NCI-H2081 (cell line): Measurements from ENCODE around the gene SLC2A13.
A peak's percentile ranks its signal among the peaks of the same experiment; 100 is the strongest.
"Not testable (repeated sequence)": the region's sequence is repeated elsewhere in the genome, so short reads cannot be mapped to it uniquely, and the experiment has no call there.

Experiments used
- DNase-seq, 2 experiments: peaks; one replicate each; lab custom pipeline; 2025; lab: John Stamatoyannopoulos, UW

Gene SLC2A13

DNA sequence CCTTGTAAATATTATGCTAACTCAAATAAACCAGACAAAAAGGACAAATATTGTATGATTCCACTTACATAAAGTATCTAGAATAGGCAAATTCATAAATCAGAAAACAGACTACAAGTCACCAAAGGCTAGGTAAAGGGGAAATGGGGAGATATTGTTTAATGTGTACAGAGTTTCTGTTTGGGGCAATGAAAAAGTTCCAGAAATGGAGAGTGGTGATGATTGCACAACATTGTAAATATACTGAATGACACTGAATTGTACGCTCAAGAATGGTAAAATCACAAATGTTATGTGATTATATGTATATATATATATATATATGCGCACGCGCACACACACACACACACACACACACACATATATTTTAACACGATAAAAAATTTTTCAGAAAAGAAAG, 182.5 kb downstream of the SLC2A13 start:
- no peak for DNase-seq

DNA sequence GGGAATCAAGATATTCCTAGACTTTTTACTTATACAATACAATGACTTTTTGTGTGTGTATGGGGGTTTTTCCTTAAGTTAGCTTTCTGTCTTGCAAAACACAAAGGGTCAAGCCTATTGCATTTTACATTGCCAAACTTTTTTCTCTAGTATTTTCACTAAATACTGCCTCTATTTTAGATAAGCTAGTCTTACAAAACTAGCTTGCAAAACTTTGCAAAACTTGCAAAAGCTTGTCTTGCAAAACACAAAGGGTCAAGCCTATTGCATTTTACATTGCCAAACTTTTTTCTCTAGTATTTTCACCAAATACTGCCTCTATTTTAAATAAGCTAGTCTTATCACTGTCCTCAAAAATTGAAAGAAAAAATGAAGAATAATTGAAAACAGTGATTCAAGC, 183.3 kb downstream of the SLC2A13 start:
- DNase-seq: not testable (repeated sequence)

DNA sequence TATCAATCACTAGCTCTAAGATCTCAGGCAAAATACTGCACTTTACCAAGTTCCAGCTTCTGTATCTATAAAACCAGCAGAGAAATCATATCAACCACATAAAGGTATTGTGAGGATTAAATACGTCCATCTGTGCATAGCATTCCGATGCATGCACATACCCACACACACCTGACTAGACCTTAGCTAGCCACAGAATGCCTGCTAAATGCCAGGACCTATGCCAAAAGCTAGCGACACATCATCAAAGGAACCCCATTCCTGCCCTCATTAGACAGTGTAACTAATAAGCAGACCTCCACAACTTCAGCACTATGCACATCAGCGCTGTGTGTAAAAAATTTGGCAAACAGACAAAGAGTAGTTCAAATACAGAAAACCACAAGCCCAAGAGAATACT, 185.2 kb downstream of the SLC2A13 start:
- no peak for DNase-seq

DNA sequence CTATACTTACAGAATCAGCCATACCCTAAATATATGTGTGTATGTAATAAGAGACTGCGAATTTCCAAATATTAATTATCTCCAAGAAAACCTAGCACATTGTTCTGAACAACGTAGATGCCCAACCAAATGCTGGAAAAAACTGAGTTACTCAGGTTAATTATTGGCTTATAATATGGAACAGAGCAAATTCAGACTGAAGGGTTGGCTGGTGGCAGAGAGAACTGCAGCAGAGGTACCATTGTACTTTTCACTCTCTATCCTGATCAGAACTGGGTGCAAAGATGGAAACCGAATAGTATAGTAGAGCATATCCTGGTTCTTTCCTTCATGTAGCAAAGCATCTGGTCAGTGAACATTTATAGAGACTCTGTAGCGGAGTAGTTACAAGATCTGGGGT, 185.7 kb downstream of the SLC2A13 start:
- no peak for DNase-seq

DNA sequence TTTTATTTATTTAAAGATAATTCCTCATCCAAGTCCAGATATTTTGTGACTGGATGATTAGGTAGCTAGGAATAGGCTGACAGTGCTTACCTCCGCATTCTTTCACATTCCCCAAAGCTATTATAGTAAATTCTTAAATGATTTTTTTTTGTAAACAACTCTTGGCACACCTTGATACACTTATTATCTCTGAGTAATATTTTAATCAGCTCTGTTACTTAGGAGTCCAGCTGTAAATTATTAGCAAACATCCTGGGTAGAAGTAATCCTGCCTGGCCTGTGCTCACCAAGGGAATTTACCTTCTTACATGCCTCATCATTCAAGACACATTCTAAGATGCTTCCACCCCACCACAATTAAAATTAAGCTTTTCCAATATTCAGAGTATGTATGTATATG, 186.1 kb downstream of the SLC2A13 start:
- no peak for DNase-seq

DNA sequence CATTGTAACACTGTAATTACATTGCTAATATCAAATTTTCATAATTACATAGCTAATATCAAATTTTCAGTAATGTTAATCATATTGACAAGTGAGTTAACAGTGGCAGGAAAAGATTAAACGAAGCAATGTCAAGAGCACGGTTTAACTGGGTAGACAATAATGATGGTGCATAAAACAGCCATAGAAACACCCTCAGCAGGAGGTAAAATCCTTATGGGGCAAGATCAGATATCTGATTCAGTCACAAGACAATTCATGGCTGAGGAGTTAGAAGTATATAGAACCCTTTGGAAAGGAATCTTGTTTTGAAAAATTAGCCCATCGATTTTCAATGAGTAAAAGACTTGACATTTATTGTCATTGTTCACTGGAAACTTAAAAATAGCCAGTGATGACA, 190.6 kb downstream of the SLC2A13 start:
- DNase-seq: no peak

DNA sequence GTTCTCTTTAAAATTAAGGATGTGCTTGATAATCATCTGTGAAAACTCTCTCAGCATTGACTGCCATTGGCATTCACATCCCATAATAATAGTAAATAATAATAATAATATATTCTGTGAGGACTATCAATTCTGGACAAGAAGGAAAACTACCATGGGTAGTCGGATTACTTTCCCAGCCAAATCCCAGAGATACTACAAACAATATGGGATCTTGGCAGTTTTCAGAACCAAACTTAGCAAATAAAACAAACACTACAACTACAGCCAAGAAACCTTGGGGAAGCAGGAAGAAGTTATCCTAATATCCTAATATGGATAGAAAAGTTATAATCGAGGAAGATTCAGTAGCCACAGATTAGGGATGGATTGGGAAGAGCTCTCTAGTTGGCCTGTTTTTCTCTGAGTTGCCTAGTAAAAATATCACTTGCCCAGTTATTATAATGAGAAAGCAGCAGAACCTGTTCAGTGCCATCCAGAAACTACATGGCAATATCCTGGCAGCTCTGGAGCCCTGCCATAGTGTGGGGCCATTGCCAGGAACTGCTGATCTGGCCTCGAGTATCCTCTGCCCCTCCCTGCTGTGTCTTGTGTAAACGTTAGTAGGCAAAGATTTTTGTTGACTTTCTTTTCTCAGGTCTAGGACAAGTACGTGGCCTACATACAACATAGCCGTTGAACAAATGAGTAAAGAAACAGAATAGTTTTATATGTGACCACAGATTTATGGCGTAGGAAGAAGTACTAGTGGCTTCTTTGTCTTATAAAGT, 193.5 kb downstream of the SLC2A13 start:
- peak in 1 of 2 experiments; percentile 32 for DNase-seq

DNA sequence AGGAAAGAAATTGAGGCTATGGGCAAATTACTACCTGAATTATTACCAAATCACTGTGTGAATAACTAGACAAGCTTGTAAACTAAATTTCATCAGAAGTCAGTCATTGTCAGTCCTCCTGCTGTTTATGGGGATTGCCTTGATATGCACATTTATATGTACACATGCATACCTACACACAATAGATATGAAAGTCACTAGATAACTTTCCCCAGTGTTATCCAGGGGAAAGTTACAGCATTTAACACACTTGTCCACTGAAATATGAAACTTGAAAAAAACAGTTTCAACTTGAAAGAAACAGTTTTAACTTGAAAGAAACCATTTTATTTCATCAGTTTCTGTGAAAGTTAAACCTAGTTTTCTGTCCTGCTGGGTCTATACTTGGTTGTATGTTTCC, 199.6 kb downstream of the SLC2A13 start:
- no peak for DNase-seq

DNA sequence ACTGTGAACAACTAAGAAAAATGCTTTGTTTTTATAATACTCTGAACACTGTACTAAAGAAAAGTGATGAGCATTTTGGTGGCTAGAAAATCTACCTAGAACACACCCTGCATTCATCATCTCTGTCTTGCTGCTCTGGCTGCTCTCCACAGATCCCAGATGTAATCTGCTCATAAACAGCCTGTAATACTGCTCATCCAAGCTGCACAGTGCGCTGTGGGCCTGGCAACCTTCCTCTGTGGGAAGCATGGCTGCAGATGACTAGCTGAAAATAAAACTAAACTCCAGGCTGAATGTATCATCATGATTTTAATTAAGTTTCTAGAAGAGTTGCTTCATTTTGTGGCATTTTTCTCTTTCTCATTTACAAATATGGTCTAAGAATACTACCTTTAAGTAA, 200.7 kb downstream of the SLC2A13 start:
- DNase-seq: peak in 1 of 2 experiments; percentile 1

DNA sequence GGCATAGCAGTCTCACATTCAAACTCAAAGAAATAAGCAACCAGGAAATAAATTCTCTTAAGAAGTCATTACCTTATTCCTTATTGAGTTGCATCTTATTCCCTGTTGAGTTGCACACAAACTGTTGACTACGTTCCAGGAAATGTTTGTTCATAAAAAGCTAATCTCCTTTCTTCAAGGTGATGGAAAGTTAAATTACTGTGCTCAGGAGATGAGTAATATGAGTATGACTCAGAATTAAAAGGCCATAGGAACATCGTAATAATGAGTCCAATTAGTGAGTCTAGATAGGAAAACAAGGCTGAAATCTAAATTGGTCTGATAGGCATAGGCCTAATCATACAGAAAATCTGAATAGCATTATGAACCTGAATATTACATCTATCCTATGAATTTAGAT, 203.1 kb downstream of the SLC2A13 start:
- no peak for DNase-seq

DNA sequence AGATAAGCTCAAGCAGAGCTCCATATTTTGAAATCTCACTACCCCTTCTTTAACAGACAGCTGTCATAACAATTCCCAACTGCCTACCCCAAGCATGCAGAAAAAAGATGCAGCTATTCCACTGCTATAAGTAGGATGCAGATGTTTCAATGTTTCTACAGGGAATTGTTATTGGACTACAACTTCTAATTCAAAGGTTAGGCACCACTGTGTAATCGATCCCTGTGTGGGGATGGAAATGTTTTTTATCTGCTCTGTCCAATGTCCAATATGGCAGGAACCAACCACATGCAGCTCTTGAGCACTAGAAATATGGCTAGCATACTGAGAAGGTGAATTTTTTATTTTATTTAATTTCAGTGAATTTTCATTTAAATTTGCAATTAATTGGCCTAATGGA, 208.6 kb downstream of the SLC2A13 start:
- no peak for DNase-seq

DNA sequence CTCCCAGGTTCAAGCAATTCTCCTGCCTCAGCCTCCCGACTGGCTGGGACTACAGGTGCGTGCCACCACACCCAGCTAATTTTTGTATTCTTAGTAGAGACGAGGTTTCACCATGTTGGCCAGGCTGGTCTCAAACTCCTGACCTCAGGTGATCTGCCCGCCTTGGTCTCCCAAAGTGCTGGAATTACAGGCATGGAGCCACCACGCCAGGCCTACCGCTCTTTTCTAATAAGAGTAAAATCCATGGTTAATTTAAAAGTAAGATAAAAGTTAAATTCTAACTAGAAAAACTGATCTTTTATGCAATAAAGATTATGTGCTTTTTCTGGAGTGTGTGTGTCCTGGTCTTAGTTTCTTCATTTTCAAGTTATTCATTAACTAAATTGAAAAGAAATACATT, 212.5 kb downstream of the SLC2A13 start:
- DNase-seq: not testable (repeated sequence)

DNA sequence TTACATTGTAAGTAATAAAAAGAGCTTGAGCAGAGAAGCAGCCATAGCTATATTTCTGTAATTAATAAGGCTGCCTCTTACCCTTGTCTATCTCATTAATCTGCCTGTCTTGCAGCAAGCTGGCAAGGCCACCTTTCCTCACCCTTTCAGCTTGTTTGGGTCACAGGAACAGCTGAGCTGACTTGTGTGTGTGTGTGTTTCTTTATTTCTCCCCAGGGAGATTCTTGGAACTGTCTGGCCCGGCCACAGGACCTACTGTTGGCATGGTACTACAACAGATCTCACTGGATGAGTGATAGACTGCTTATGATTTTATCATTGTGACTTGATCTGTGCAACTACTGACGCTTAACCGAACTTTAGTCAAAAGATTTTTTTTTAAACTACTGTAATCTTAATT, 213.7 kb downstream of the SLC2A13 start:
- no peak for DNase-seq

DNA sequence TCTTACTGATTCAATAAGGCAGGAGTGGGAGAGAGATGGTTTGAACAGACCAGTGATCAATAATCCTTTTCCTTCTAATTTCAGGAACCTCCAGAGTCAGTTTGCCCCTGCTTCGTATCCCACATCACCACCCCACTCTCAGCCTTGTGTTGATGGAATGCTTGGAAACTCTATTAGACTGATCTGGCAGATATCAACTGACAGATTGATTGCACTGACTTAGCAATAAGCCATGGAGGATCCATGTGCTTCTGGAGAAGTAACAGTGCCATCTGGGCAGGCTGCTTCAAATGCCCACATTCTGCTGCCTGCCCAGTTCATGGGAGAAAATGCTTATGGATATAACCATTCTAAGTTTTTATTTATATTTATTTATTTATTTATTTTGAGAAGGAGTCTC, 218.0 kb downstream of the SLC2A13 start:
- no peak for DNase-seq

DNA sequence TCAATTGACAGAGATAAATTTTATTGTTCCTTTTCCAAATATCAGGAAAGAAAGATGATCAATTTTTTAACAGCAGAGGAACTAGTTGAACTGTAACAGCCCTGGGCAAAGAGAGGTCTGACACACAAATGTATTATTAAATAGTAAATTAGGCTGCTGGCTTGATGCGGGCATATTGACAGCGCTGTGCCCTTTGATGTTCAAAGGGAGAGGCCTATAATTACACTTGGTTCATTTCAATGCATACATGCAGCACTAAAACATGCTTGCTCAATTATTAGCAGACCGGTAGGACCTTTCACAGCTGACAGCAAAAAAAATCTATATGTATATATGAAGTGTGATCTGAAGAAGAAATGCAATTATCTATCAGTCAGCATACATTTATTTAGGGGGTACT, 219.8 kb downstream of the SLC2A13 start:
- no peak for DNase-seq

DNA sequence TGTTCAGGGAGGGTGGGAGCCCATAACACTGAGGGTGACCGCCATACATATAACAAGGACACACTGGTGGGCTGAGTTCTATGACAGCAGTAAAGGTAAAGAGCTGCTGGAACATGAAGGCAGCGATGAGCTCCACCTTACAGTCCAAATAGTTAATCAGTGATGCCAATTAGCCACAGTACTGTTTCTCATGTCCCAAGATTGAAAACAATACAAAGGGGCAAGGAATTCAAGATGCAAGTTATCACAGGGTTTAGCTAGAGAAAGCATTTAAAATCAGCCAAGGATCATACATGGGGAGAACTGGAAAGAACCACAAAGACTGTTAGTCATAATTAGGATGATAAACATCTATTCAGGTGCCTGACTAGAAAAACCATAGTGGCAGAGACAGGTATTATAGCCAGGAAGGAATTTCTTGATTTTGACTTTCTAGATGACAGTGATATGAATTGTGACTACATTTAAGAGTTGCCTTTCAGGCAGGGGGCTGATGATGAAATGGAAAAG, 221.2 kb downstream of the SLC2A13 start:
- DNase-seq: no peak

DNA sequence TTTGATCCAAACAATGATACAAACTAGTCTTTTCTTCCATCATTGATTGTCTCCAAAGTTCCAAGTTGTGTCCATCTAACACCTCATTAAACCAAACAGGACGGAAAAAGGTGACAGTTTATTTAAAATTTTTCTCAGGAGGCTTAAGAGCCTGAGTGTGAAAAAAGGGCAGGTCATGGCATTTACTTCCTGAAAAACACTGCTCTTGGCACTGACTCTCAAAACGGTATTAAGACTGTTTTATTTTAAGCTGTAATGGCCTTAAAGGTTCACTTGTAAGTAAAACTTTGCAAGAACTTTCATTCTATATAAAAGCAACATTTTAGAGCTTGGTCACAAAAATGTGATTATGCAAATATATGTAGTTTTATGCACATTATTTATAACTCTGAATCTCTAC, 222.5 kb downstream of the SLC2A13 start:
- no peak for DNase-seq

DNA sequence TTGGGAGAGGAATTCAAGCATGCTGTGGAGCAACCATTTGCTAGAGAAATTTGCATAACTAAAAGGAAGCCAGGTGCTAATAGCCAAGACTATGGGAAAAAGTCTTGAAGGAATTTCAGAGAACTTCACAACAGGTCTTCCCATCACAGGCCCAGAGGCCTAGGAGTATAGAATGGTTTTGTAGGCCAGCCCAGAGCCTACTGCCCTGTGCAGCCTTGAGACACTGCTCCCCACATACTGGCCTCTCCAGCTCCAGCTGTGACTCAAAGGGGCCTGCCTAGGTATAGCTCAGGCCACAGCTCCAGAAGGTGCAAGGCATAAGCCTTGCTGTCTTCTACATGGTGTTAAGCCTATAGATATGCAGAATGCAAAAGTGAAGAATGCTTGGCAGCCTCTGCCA, 227.1 kb downstream of the SLC2A13 start:
- DNase-seq: no peak

DNA sequence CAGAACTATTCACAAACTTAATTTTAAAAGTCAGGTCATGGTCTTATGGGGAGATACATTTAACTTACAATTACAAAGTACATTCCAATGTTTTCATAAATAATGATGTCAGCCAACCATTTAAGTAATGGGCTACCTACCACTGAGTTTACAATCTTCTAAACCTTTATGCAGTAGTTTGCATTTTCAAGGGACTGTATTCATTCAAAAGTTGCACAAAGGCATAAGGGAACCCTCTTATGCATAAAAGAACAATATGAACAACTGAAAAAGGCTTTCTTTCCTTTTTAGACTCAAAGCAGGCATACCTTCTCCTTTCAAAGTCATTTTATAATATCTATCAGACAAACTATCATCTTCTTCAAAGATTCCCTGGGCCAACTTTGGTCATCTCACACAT, 230.2 kb downstream of the SLC2A13 start:
- no peak for DNase-seq

DNA sequence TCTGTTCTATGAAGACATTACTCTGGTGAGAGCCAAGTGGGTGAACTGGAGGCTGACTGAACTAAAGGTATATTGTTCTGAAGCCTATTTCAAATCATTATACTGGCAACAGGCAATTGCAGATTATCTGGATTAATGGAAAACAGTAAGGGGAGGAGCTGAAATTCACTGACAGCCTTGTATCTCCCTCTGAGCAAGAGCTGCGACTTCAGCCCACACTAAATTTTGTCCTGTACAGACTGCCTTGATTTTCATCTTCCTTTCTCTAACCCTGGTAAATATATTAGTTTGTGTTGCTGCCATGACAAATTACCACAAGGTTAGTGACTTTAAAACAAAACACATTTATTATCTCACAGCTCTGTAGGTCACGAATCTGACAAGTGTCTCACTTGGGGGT, 231.1 kb downstream of the SLC2A13 start:
- no peak for DNase-seq

DNA sequence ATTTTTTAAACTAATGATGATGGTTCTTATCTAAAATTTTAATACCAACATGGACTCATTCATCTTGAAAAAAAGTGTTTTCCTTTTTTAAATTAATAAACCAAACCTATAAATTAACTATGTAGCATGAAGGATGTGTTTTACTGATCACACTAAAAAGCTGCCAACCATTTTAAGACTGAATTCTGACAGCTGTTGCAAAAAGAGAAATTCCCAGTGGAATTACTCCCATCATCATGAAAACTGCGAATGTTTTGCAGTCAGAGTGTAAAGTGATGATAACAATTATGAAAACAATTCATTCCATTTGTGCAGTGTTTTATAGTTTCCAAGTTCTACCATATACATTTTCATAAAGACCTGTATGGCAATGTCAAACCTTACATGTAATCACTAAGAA, 232.8 kb downstream of the SLC2A13 start:
- DNase-seq: no peak

DNA sequence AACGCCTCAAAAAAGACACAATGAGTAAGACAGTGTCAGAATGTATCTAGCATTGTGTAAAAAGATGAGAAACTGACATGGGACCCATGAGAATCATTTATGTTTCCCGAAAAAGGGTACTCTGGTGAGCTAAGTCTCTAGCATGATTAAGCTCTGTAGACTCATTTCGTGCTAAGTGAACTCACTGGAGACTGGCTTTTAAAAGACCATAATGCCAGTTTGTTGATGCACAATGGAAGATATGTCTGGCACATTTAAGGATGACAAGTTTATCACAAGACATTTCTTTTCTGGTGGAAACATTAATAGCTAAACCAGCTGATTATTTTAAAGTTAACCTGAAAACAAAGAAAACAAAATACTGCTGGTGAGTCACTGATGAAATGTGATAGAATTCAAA, 233.5 kb downstream of the SLC2A13 start:
- no peak for DNase-seq

DNA sequence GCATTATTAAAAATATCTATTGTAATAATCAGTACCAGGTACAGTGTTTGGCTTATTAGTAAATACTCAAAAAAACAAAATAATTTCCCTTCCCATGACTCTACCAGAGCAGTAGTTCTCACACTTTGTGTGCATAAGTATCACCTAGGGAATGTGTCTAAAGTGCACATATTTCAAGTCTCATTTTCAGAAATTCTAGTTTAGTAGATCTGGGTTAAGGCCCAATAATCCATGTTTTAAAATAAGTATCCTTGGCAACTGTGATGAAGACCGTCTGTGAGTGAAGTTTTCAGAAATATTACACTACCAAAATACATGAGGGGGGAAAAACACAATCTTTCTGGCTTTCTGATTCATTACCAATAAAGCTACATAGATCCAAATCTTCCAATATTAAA, 237.6 kb downstream of the SLC2A13 start:
- DNase-seq: no peak

DNA sequence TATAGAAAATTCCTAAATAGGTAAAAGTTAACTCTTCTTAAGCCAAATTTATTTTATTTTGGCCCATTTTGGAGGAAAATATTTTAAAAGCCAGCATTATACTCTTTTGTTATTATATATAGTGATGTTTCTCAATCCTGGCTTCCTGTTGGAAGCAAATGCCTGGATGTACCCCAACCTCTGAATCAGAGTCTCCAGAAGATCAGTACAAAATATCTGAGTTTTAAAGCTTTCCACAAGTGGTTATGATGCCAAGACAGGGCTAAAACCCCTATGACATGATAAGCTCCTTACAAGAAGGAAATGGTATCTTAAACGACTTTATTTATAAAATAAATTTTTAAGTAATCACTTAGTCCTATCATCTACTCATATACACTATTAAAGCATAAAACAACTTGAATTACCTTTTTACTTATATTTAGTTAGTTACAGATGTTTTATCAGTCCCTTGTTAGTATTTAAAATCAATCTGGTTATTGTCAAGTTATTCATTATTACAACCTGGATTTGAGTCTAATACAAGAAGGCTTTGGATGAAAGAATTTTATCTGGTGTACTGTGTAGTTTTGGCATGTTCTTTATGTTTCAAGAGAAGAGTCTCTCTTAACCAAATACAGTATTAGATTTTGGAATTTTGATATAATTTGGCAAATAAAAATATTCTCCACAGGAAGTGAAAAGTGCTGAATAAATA, 238.1 kb downstream of the SLC2A13 start:
- DNase-seq: no peak
